H1 (cell line): ENCODE data around the gene ACER3.

Experiments
- ASH2L ChIP-seq: fragments of 200-600, 300-600 bp; sonication (generic); IDR thresholded peaks from one replicate; pipeline ENCODE4 v1.7.1; 2017; ENCODE audit warnings: low read length
- PHF8 ChIP-seq: fragments of 200-600 bp; sonication (generic); conservative IDR thresholded peaks from 2 replicates; pipeline ENCODE4 v1.7.1; 2012; ENCODE audit warnings: low read depth, mild to moderate bottlenecking, inconsistent platforms, low read length, moderate library complexity
- POLR2AphosphoS5 ChIP-seq: IDR thresholded peaks from 2 replicates; pipeline ENCODE4 v1.6.1; 2011; ENCODE audit warnings: low read depth, low read length

DNA sequence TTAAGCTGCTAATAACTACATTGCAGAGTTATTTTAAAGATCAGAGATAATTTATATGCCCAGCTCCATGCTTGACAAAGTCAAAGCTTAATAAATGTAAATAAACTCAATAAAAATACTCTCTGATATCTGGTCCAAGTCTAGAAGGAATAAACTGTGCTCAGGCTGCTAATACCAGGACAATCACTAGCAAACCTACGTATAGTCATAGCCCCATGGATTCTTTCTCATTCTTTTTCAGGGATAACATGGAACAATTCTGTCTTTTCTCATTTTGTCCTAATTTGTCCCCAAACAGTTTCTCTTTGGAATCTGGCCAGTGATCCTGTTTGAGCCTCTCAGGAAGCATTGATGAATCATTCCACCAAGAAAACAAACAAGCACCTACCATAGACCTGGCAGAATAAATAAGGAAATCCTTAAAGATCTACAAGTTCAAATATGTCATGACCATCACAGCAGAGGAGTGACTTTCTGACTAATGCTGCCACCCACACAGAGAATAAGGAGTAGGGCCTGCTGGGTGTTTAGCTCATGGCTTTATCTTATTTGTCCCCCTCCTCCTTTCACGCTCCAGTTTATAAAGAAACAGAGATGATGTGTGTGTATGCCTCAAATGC lies 159.4 kb downstream of the ACER3 start:
- TF ChIP-seq ASH2L (no peak), POLR2AphosphoS5 (no peak), PHF8 (no peak)
